Central memory CD8-positive, alpha-beta T cell (primary cell): Measurements from ENCODE around the gene ST13.
A peak's percentile ranks its signal among the peaks of the same experiment; 100 is the strongest.
"Not testable (repeated sequence)": the region's sequence is repeated elsewhere in the genome, so short reads cannot be mapped to it uniquely, and the experiment has no call there.

Experiments
- ATAC-seq: fragments of 150-1000 bp; cut with Tn5 transposase; replicated peaks from 2 replicates; pipeline ENCODE4 v1.10.0; 2022; ENCODE audit warnings: mild to moderate bottlenecking, moderate FRiP score, moderate number of reproducible peaks; ENCODE audit not compliant: poor library complexity, severe bottlenecking; ENCODE audit errors: extremely low read depth
- DNase-seq, 2 donors: peaks; one replicate each; pipeline ENCODE4 v3.0.0; 2021; ENCODE audit warnings: low spot score in 2 of 2
- H3K27ac Mint-ChIP-seq: one replicate; pipeline ENCODE4 v1.8.0; 2022; ENCODE audit warnings: low read depth, mild to moderate bottlenecking, moderate library complexity, mixed read lengths
- H3K27me3 Mint-ChIP-seq: one replicate; pipeline ENCODE4 v1.8.0; 2022; ENCODE audit warnings: mixed read lengths
- H3K36me3 Mint-ChIP-seq: one replicate; pipeline ENCODE4 v1.8.0; 2022; ENCODE audit warnings: mild to moderate bottlenecking, moderate library complexity, mixed read lengths; ENCODE audit not compliant: insufficient read depth
- H3K4me1 Mint-ChIP-seq: one replicate; pipeline ENCODE4 v1.8.0; 2022; ENCODE audit warnings: mixed read lengths
- H3K4me3 Mint-ChIP-seq: one replicate; pipeline ENCODE4 v1.8.0; 2022; ENCODE audit warnings: mild to moderate bottlenecking, moderate library complexity, mixed read lengths
- H3K9me3 Mint-ChIP-seq: one replicate; pipeline ENCODE4 v1.8.0; 2022; ENCODE audit warnings: mixed read lengths

Gene ST13

GRCh38 chr22:40856513-40857308 lies at the start of gene ST13, which contains the start of gene XPNPEP3:
ST13 (minus strand) TSS chr22:40856639; CDS start chr22:40856540, 99 bp downstream.
XPNPEP3 (plus strand) TSS chr22:40857148; CDS start chr22:40857182, 34 bp downstream.
- peaks cover 25% of the 10 kb centered on the region for H3K4me1 Mint-ChIP-seq
- H3K9me3 Mint-ChIP-seq: no peaks in the 10 kb centered on the region
- no peaks in the 10 kb centered on the region for H3K27me3 Mint-ChIP-seq
- peaks cover 25% of the 10 kb centered on the region for H3K36me3 Mint-ChIP-seq
- peak; percentile 91 for ATAC-seq
- peak; percentile 95 for DNase-seq
- peak within 1 kb of the TSS; percentile 97 for H3K27ac Mint-ChIP-seq
- H3K4me3 Mint-ChIP-seq: peak within 1 kb of the TSS; percentile 97

- DNase-seq: no peak
- Mint-ChIP-seq H3K27ac (no peak overlapping the region), H3K27me3 (no peaks in the 10 kb centered on the region), H3K4me3 (no peak overlapping the region), H3K9me3 (no peaks in the 10 kb centered on the region), H3K4me1 (peaks cover 4% of the 10 kb centered on the region), H3K36me3 (peaks cover 9% of the 10 kb centered on the region)
- ATAC-seq: no peak
Observed at GRCh38 chr22:40904101-40904500, 47.7 kb upstream of the ST13 start.

GRCh38 chr22:40898850-40899357 lies 42.5 kb upstream of the ST13 start:
- peaks cover 6% of the 10 kb centered on the region for H3K36me3 Mint-ChIP-seq
- no peak for DNase-seq
- H3K4me3 Mint-ChIP-seq: no peak overlapping the region
- H3K4me1 Mint-ChIP-seq: peaks cover 7% of the 10 kb centered on the region
- no peaks in the 10 kb centered on the region for H3K27me3 Mint-ChIP-seq
- H3K27ac Mint-ChIP-seq: peak overlapping the region; percentile 32
- H3K9me3 Mint-ChIP-seq: no peaks in the 10 kb centered on the region
- peak; percentile 24 for ATAC-seq

- H3K27me3 Mint-ChIP-seq: no peaks in the 10 kb centered on the region
- H3K27ac Mint-ChIP-seq: no peak overlapping the region
- no peak for ATAC-seq
- no peak overlapping the region for H3K4me3 Mint-ChIP-seq
- no peaks in the 10 kb centered on the region for H3K9me3 Mint-ChIP-seq
- H3K36me3 Mint-ChIP-seq: peaks cover 8% of the 10 kb centered on the region
- DNase-seq: no peak
- H3K4me1 Mint-ChIP-seq: peaks cover 7% of the 10 kb centered on the region
Observed at GRCh38 chr22:40894417-40894816, 38.0 kb upstream of the ST13 start.

GRCh38 chr22:40890881-40891280 lies 34.4 kb upstream of the ST13 start:
- H3K27me3 Mint-ChIP-seq: no peaks in the 10 kb centered on the region
- H3K36me3 Mint-ChIP-seq: peaks cover 34% of the 10 kb centered on the region
- no peak overlapping the region for H3K4me3 Mint-ChIP-seq
- no peak for DNase-seq
- ATAC-seq: no peak
- H3K9me3 Mint-ChIP-seq: no peaks in the 10 kb centered on the region
- H3K4me1 Mint-ChIP-seq: no peaks in the 10 kb centered on the region
- no peak overlapping the region for H3K27ac Mint-ChIP-seq

GRCh38 chr22:40889116-40889515 lies 32.7 kb upstream of the ST13 start:
- no peak overlapping the region for H3K27ac Mint-ChIP-seq
- H3K27me3 Mint-ChIP-seq: no peaks in the 10 kb centered on the region
- no peaks in the 10 kb centered on the region for H3K4me1 Mint-ChIP-seq
- ATAC-seq (no peak), DNase-seq (no peak)
- H3K36me3 Mint-ChIP-seq: peaks cover 40% of the 10 kb centered on the region
- H3K4me3 Mint-ChIP-seq: no peak overlapping the region
- H3K9me3 Mint-ChIP-seq: no peaks in the 10 kb centered on the region

GRCh38 chr22:40878922-40879321 lies 22.5 kb upstream of the ST13 start:
- Mint-ChIP-seq H3K4me1 (no peaks in the 10 kb centered on the region), H3K27ac (no peak overlapping the region), H3K27me3 (no peaks in the 10 kb centered on the region), H3K9me3 (no peaks in the 10 kb centered on the region), H3K36me3 (peaks cover 8% of the 10 kb centered on the region), H3K4me3 (no peak overlapping the region)
- ATAC-seq (no peak), DNase-seq (no peak)

- no peak overlapping the region for H3K27ac Mint-ChIP-seq
- H3K9me3 Mint-ChIP-seq: no peaks in the 10 kb centered on the region
- H3K4me1 Mint-ChIP-seq: no peaks in the 10 kb centered on the region
- no peak overlapping the region for H3K4me3 Mint-ChIP-seq
- peaks cover 7% of the 10 kb centered on the region for H3K36me3 Mint-ChIP-seq
- ATAC-seq (no peak), DNase-seq (no peak)
- H3K27me3 Mint-ChIP-seq: no peaks in the 10 kb centered on the region
Observed at GRCh38 chr22:40877488-40877887, 21.0 kb upstream of the ST13 start.

- Mint-ChIP-seq H3K36me3 (peaks cover 6% of the 10 kb centered on the region), H3K4me3 (no peak overlapping the region), H3K27me3 (no peaks in the 10 kb centered on the region), H3K4me1 (no peaks in the 10 kb centered on the region), H3K27ac (no peak overlapping the region), H3K9me3 (no peaks in the 10 kb centered on the region)
- no peak for ATAC-seq
- no peak for DNase-seq
Observed at GRCh38 chr22:40876907-40877306, 20.5 kb upstream of the ST13 start.

GRCh38 chr22:40875111-40875510 lies 18.7 kb upstream of the ST13 start:
- no peak overlapping the region for H3K27ac Mint-ChIP-seq
- peaks cover 5% of the 10 kb centered on the region for H3K36me3 Mint-ChIP-seq
- no peaks in the 10 kb centered on the region for H3K27me3 Mint-ChIP-seq
- no peaks in the 10 kb centered on the region for H3K9me3 Mint-ChIP-seq
- DNase-seq (no peak), ATAC-seq (no peak)
- no peak overlapping the region for H3K4me3 Mint-ChIP-seq
- H3K4me1 Mint-ChIP-seq: no peaks in the 10 kb centered on the region

GRCh38 chr22:40874016-40874415 lies 17.6 kb upstream of the ST13 start:
- ATAC-seq: no peak
- H3K4me3 Mint-ChIP-seq: no peak overlapping the region

GRCh38 chr22:40868379-40868778 lies 11.9 kb upstream of the ST13 start:
- H3K27ac Mint-ChIP-seq: not testable (repeated sequence)

More at GRCh38 chr22:40874016-40874415, 17.6 kb upstream of the ST13 start:
- H3K27me3 Mint-ChIP-seq: no peaks in the 10 kb centered on the region
- peaks cover 6% of the 10 kb centered on the region for H3K36me3 Mint-ChIP-seq
- no peak overlapping the region for H3K27ac Mint-ChIP-seq
- DNase-seq: no peak
- H3K4me1 Mint-ChIP-seq: no peaks in the 10 kb centered on the region
- H3K9me3 Mint-ChIP-seq: no peaks in the 10 kb centered on the region

GRCh38 chr22:40867109-40867508 lies 10.7 kb upstream of the ST13 start:
- Mint-ChIP-seq H3K4me3 (no peak overlapping the region), H3K9me3 (no peaks in the 10 kb centered on the region), H3K27ac (no peak overlapping the region), H3K4me1 (peaks cover 20% of the 10 kb centered on the region), H3K27me3 (no peaks in the 10 kb centered on the region), H3K36me3 (peaks cover 2% of the 10 kb centered on the region)
- DNase-seq (no peak), ATAC-seq (no peak)

More at GRCh38 chr22:40868379-40868778, 11.9 kb upstream of the ST13 start:
- not testable (repeated sequence) for ATAC-seq, H3K4me3 Mint-ChIP-seq, H3K36me3 Mint-ChIP-seq, H3K27me3 Mint-ChIP-seq, DNase-seq, H3K9me3 Mint-ChIP-seq
- peaks cover 15% of the 10 kb centered on the region for H3K4me1 Mint-ChIP-seq
